DMS 273 treated with DMSO at 0.1 percent for 48 hours (cell line): Measurements from ENCODE around the gene TEX2.
A peak's percentile ranks its signal among the peaks of the same experiment; 100 is the strongest.

Experiments used
- DNase-seq: peaks from one replicate; lab custom pipeline; 2025; lab: John Stamatoyannopoulos, UW

The TEX2 gene, protein sequence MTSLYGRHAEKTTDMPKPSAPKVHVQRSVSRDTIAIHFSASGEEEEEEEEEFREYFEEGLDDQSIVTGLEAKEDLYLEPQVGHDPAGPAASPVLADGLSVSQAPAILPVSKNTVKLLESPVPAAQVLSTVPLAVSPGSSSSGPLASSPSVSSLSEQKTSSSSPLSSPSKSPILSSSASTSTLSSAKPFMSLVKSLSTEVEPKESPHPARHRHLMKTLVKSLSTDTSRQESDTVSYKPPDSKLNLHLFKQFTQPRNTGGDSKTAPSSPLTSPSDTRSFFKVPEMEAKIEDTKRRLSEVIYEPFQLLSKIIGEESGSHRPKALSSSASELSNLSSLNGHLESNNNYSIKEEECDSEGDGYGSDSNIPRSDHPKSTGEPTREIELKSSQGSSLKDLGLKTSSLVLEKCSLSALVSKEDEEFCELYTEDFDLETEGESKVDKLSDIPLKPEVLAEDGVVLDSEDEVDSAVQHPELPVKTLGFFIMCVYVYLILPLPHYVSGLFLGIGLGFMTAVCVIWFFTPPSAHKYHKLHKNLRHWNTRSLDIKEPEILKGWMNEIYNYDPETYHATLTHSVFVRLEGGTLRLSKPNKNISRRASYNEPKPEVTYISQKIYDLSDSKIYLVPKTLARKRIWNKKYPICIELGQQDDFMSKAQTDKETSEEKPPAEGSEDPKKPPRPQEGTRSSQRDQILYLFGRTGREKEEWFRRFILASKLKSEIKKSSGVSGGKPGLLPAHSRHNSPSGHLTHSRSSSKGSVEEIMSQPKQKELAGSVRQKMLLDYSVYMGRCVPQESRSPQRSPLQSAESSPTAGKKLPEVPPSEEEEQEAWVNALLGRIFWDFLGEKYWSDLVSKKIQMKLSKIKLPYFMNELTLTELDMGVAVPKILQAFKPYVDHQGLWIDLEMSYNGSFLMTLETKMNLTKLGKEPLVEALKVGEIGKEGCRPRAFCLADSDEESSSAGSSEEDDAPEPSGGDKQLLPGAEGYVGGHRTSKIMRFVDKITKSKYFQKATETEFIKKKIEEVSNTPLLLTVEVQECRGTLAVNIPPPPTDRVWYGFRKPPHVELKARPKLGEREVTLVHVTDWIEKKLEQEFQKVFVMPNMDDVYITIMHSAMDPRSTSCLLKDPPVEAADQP

DNA sequence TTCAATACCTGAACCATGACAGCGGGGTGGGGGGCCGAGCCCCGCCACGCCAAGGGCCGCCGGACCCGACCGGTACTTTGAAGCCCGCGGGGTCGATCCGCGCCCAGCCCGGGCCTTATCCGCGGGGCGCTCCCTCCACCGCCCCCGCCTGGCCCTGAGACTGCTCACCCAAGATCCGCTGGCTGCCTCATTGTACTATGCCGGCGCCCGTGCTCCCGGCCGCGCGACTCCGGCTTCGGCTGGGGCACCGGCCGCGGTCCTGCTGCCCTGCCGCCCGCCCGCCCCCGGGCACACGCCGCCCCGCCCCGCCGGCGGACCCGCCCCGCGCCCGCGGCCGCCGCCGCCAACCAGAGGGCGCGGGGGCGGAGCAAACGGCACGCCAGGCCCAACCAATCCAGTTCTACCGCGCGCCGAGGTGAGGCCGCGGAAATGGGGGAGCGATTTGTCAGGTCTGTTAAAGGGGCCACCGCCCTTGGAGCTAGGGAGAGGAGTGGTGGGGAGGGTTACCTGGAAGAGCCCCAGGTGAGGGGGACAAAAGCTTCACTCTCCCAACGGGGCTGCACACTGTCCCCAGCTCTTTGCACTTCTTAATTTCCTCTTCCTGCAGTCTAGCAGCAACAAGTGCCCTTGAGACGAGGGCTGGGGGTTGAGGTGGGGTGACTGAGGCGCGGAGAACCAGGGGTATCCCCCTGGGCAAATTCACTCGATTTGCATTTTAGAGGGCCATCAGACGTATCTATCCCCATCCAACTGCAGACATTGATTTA lies at the start of gene TEX2:
Gene TEX2, minus strand, starts transcription at position 261 of the 767 bp plus-strand sequence. CDS start 49,043 bp downstream, outside the sequence.
- peak; percentile 75 for DNase-seq

DNA sequence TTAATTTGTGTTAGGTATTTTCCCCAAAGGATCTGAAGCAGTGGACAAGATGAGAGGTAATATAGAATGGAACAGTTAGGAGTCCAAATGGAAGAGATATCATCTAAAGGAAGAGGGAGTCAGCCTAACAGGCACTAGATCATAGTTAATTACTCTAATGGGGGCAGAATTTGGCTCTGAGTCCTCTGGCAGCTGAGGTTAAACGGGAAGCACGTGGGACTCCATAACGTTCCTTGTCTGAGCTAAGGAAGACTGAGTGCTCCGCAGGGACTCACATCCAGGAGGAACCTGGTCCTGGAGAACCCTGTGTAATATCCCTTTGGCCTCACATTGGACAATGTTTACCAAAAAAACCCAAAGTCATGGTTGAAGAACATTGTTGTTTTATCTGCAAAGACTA lies 46.6 kb upstream of the TEX2 start:
- peak; percentile 21 for DNase-seq

DNA sequence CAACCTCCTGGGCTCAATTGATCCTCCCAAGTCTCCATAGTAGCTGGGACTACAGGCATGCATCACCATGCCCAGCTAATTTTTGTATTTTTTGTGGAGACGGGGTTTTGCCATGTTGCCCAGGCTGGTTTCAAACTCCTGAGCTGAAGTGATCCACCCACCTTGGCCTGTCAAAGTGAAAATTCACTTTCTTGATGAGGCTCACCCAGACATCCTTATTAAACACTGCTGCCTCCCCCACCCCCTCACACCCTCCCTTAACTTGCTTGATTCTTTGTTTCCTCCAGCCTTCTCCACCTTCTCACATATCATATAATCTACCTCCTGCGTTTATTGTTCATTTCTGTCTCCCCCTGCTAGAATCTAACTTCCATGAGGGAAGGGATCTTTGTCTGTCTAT lies 46.0 kb upstream of the TEX2 start:
- no peak for DNase-seq

DNA sequence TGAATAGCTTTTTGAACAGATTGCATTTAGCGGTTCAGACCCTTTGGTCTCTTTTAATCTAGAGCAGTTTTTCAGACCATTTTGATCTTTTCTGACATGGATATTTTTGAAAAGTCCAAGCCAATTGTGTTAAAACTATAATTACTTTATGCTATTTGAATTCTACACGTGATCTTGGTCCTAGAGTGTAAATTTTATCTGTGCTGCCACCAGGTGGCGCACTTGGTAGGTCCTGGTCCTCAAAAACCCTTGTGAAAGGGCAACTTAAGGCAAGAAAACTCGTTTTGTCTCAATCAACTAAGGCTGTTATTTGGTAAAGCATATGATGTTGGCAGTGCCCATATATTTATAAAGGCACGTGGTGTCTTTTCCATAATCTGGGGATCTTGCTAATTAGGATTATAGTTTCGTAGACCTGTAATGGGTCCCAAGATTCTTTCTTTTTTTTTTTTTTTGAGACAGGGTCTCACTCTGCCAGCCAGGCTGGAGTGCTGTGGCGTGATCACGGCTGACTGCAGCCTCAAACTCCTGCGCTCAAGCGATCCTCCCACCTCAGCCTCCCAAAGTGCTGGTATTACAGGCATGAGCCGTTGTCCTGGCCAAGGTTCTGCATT lies 43.9 kb upstream of the TEX2 start:
- DNase-seq = peak; percentile 55

DNA sequence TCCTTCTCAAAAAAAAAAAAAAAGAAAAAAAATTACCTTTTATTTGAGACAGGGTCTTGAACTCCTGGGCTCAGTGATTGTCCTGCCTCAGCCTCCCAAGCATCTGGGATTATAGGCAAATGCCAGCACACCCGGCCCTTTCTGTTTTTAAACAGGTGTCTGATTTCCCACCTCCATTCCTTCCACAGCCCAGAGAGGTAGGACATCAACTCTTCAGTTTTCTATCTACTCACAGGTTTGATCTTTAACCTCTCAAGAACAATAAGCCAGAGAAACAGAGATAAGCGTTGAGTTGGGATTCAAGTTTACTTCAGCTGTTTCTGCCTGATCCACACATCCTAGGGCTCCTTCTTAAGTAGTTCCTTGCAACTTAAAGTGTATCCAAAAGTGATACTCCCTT lies 41.5 kb upstream of the TEX2 start:
- DNase-seq = no peak

DNA sequence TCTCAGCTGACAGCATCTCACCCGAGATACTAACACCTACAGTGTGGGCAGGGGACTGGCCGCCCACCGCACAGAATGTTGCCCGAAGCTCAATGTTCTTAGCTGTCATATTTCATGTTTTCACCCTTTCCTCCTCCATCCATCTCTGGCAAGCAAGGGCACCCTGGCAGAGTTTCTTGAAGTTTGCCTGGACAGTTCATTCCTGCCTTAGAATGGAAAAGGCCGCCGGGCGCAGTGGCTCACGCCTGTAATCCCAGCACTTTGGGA lies 37.6 kb upstream of the TEX2 start:
- DNase-seq = no peak

DNA sequence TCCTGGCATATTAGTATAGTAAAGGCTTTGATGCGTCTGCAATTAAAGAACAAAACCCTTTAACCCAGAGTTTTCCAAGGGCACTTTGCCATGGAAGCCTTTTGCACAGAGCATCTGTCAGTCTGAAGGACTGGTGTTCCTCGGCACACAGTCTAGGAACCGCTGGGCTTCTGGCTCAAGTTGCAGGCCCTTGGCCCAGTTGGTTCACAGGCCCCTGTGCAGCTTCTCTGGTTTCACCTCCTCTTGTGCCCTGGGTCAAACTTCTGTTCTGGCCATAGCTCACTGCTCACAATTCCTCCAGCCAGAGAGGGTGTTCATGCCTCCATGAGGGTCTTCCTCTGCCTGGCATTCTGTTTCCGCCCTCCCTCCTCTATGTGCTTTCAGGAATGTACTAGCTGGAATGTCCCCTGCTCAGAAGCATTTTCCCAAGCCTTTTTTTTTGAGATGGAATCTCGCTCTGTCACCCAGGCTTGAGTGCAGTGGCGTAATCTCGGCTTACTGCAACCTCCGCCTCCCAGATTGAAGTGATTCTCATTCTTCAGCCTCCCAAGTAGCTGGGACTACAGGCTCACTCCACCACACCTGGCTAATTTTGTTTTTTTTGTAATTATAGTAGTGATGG lies 34.5 kb upstream of the TEX2 start:
- DNase-seq = no peak

DNA sequence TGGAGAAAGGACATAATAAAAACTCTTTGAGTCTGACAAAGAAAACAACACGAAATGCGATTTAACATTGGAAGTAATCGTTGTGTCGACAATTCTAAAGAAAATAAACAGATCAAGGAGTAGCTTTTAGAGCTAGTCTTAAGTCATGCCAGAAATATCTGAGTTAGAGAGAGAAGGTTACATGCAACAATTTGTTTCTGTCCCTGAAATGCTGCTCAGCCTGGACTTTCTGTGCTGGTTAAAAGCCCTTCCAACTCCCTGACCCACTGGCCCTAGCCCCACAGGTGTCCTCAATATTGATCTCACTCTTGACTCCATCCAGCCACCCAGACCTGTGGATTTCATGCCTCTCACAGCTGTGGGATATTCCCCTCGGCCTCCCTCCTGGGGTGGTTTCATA lies 33.2 kb upstream of the TEX2 start:
- no peak for DNase-seq

DNA sequence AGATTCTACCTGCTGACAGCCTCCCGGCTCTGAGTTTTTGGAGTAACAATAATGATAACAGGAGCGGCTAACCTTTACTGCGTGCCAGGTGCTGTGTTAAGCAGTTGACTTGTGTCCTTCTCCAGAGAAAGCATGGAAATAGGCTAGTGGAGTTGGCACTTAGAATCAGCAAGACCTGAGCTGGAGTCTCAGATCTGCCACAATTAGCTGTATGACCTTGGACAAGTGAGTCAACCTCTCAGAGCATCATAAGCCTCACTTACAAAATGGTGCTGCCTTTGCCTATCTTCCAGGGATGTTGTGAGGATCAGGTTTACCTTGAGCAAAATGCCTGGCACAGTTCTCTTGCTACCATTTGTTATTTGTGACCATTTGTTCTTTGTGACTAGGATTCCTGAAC lies 32.1 kb upstream of the TEX2 start:
- DNase-seq = no peak

DNA sequence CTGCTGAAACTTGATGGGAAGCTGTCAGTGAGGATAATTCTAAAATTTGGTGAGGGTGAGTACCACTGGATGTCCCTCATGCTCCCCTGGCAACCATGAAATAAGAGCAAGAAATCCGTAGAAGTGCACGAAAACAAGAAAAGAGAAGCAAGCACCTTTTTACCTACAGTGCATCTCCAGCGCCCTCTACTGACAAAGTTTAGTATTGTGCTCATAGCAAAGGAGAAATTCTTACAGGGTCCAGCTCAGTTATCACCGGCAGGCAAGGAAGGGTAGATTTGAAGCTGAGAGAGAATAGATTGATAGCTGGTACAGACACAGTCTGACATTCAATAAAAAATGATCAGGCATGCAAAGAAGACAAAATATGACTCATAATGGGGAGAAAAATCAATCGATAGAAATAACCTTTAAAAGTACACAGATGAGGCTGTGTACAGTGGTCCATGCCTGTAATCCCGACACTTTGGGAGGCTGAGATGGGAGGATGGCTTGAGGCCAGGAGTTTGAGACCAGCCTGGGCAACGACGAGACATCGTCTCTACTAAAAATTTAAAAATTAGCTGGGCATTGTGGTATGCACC lies 28.3 kb upstream of the TEX2 start:
- no peak for DNase-seq

DNA sequence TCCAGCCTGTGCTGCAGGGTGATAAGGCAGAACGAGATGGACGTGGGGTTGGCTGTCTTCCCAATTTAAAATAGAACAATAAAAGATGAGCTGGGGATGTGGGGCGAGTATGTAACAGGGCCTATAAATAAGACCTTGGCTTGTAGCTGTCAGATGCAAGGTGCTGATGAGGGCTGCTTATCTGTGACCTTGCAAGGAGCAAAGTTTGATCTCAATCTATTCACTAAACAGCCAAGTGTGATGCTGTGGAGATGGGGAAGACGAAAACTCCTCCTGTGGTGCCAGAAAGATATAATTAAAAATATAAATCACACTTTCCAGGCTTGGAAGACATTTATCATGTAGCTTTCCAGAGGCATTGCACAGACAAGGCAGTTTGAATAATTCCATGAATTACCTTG lies 26.7 kb upstream of the TEX2 start:
- DNase-seq = no peak

DNA sequence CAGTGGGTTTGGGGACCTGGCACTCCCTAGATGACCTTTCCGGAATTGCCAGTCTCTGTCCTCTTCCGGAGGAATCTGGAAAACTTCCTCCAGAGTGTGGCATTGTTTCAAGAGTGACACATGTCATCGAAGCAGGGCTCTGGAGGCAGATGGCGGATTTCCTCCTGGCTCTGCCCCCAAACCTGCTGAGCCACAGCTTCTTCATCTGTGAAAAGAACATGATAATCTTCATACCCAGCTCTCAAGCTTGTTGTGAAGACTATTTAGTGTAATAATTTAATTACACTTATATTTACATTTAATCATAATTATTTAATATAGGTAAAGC lies 19.7 kb upstream of the TEX2 start:
- no peak for DNase-seq

DNA sequence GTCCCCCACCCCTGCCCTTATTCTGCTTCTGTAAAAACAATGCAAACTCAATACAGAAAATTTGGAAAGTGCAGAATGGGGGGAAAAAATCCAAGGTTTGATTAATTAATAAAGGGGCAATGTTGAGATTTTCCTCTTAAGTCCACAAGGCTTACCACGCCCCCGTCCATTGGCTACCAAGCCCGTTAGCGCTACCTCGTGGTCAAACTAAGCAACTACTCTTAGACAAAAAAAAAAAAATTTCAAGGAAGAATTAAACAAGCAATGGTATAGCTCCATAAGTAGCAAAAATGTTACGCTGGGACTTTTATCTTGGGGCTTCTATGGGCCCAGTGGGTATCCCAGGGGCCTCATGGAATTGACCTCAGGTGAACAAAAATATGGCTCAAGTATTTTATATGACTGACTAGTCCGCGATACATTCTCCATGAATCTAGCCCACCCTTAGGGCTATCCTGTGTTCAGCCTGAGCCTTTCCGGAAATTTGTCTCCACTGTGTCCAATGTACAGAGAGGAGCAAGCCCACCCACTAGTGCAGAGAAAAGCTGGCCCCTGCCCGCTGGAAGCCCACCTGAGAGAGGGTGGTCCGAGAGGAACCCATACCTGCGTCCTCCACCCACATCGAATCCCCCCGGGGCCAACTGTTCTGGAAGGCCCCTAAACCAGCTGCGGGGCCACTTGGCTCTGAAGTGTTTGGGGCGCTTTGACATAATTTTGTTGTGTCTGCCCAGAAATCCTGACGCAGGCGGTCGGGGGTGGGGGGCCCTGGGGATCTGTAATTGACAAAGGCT lies 19.1 kb upstream of the TEX2 start:
- peak; percentile 55 for DNase-seq

DNA sequence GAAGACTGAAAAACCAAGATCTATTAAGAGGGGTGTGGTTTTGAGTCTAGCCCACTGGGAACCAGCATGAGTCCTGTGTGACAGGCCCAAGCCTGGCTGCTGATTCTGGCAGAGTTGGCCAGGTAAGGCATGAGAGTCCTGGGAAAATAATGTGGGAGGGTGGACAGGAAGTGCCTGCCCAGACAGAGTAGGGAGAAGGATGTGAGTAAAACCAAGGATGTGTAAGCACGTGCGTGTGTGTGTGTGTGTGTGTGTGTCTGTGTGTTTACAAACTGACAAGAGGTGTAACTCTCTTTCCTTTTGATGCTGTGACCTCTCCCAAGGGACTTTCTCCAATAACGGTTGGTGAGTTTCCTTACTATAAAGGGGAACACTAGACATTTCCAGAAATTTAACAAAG lies 15.6 kb upstream of the TEX2 start:
- DNase-seq = no peak

DNA sequence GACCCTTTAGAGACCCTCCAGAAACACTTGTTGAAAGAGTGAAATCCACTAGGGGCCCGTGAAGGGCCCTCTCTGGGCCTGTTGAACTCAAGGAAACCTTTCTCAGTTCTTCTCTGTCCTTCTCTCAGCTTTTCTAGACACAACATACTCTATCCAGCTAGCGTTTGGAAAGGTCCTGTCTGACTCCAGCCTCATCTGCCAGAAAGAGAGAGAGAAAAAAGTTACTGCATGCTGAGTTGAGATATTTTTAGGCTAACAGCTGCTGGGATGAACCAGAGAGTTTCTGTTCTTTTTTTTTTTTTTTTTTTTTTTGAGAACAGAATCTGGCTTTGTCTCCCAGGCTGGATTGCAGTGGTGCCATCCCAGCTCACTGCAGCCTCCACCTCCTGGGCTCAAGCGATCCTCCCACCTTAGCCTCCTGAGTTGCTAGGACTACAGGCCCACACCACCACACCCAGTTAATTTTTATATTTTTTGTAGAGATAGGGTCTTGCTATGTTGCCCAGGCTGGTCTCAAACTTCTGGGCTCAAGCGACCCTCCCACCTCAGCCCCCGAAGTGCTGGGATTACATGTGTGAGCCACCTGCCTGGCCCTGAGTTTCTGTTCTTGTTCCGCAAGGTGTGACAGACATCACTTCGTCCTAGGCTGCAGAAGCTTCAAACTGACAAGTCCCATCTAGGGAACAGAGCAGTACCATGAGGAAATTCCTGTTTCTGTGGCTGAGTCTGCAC lies 14.9 kb upstream of the TEX2 start:
- no peak for DNase-seq

DNA sequence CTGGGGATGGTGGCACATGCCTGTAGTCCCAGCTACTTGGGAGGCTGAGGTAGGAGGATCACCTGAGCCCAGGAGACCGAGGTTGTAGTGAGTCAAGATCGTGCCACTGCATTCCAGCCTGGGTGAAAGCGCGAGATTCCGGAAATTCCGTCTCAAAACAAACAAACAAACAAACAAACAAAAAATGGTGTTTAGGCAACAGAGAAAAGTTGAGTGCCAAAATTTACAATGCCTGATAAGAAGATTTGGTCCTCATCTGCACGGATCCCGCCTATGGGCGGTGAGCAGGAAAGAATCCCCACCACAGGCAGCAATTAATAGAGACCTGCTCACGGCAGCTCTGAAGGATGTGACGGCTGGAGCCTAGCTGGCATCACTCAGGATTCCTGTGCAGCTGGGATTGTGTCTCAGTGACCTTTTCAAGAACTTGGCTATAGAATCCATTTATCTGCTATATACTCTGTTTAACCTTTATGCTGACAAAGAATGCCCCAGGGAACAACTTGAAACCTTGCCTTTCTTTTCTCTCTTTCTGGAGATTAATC lies 14.0 kb upstream of the TEX2 start:
- no peak for DNase-seq

DNA sequence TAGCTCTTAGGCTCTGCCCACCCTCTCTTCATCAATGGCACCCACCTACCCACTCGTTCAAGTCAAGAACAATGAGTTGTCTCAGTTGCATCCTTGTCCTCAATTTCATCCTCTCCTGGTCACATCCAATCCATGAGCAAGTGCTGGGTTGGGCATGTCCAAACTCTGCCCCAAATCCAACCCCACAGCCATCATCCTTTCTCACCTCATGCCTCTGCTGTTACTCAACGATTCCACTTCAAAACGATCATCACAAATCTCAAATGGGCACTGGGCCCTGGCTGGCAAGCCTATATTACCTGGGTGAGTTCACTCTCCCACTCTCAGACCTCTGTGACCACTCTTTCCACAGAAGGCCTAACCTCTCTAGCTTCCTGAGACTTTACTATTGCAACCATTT lies 12.0 kb upstream of the TEX2 start:
- no peak for DNase-seq

DNA sequence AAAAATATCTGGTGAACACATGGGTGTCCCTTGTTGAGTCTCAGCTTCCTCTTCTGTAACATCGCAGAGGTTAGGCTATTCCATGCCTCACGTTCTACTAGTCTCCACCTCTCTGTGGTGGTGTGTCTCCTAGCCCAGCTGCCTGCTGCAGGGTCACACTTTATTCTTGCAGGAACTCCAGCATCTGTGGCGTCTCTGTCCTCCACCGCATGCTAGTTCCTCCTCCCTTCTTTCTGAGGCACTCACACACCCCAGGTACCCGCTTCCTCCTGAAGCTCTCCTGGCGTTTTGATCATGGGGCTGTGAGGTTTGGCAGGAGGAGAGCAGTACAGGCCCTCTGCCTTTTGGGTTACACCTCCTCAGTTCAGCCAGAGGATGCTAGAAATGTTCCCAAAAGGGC lies 9.9 kb upstream of the TEX2 start:
- DNase-seq = no peak

DNA sequence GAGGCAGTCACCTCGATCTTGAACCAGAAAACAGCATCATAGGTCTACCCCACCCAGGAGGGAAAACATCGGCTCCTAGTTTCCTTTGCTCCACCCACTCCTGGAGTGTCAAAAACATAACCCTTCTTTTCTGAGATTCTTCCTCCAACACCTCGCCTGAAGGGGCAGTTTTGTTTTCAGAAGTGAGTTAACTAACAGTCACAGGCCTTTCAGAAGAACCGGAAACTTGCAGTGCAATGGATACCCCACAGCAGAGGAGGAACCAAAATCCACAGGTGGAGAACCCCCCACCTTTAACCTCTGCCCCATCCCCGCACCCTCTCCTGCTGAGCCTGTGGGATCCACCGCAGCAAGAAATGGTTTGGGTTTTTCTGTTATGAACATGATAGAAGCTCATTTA lies 7.8 kb upstream of the TEX2 start:
- no peak for DNase-seq
